Measurements from ENCODE around the gene IRF2.

- TF ChIP-seq CTCF (IDR thresholded peaks at IDR 0.05) (no peak), ZFX (IDR thresholded peaks at IDR 0.05; ENCODE audit: borderline replicate concordance) (no peak)
These were observed 112.9 kb downstream of the IRF2 start for GRCh38 chr4:184361443-184361842.

All from 22Rv1 (cell line).